ENCODE results near the gene RANGRF. TPM values are rescaled to one million over a fixed set of nuclear protein-coding genes. Genes with fewer than 3 reads are reported as not detected.

RANGRF gene
- polyA plus RNA-seq, 1 experiment = 26.4 TPM

DNA sequence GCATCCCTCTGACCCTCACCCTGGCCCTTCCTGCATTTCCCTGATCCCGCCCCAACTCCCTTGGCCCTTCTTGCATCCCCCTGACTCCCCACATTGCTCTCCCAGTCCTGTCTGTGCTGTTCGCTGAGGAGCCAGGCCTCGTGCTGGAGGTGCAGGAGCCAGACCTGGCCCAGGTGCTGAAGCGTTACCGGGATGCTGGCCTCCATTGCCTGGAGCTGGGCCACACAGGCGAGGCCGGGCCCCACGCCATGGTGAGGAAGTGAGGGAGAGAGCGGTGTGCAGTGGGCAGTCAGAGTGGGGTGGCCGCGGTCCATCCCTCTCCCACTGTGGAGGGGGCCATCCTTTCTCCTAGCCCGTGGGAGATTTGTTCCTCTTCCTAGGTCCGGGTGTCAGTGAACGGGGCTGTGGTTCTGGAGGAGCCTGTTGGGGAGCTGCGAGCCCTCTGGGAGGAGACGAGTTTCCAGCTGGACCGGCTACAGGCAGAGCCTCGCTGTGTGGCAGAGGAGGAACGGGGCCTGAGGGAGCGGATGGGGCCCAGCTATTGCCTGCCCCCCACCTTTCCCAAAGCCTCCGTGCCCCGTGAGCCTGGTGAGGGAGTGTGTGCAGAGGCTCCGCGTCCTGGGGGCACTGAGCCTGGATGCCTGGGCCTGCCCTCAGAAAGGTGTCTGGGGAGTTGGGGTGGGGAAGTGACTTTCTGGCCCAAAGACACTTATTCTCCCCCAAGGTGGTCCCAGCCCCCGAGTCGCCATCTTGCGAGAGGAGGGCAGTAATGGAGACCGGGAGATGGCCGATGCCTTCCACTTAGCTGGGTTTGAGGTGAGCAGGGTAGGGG lies 21.6 kb upstream of the RANGRF start:
- Histone ChIP-seq H3K27ac (ENCODE audit: low read depth, low read length) (no peak overlapping the region), H3K27me3 (ENCODE audit: control insufficient read depth, insufficient read depth, low read length) (no peaks in the 10 kb centered on the region), H3K4me3 (ENCODE audit: low read depth, low read length) (no peak overlapping the region), H3K9me3 (ENCODE audit: control insufficient read depth, insufficient read depth, low read length) (no peaks in the 10 kb centered on the region)
- CTCF ChIA-PET = no interaction called here
- no peak for DNase-seq (ENCODE audit: low read depth, low spot score)
- TF ChIP-seq CTCF (IDR thresholded peaks at IDR 0.05; ENCODE audit: low read depth, low read length) = no peak
- POLR2A ChIA-PET = no interaction called here

DNA sequence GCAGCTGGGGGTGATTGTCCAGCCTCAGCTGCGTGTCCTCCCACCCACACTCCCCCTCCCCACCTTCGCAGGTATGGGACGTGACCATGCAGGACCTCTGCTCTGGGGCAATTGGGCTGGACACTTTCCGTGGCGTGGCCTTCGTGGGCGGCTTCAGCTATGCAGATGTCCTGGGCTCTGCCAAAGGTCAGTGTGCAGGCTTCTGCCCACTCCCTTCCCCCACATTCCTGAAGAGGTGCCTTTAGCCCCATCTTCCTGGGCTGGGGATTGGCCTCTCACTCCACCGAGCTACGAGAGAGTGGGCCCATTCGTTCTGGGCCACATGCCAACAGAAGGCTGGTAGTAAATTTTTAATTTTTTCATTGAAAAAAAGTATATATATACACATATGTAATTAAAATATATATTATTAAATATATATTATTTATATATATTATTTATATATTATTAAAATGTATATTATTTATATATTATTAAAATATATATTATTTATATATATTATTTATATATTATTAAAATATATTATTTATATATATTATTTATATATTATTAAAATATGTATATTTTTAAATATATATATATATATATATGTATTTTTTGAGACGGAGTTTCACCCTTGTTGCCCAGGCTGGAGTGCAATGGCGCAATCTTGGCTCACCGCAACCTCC lies 20.9 kb upstream of the RANGRF start:
- DNase-seq (ENCODE audit: low read depth, low spot score) = no peak
- no peak overlapping the region for H3K4me3 ChIP-seq (ENCODE audit: low read depth, low read length)
- ChIA-PET POLR2A (no interaction called here), CTCF (no interaction called here)
- no peak for TF ChIP-seq CTCF (IDR thresholded peaks at IDR 0.05; ENCODE audit: low read depth, low read length)
- H3K9me3 ChIP-seq (ENCODE audit: control insufficient read depth, insufficient read depth, low read length) = no peaks in the 10 kb centered on the region
- no peak overlapping the region for H3K27ac ChIP-seq (ENCODE audit: low read depth, low read length)
- no peaks in the 10 kb centered on the region for H3K27me3 ChIP-seq (ENCODE audit: control insufficient read depth, insufficient read depth, low read length)

- POLR2A ChIA-PET = no interaction called here
- H3K9me3 ChIP-seq (ENCODE audit: control insufficient read depth, insufficient read depth, low read length) = no peaks in the 10 kb centered on the region
- CTCF ChIA-PET = no interaction called here
- DNase-seq (ENCODE audit: low read depth, low spot score) = no peak
- no peak overlapping the region for H3K27ac ChIP-seq (ENCODE audit: low read depth, low read length)
- no peak for TF ChIP-seq CTCF (IDR thresholded peaks at IDR 0.05; ENCODE audit: low read depth, low read length)
- no peaks in the 10 kb centered on the region for H3K27me3 ChIP-seq (ENCODE audit: control insufficient read depth, insufficient read depth, low read length)
- no peak overlapping the region for H3K4me3 ChIP-seq (ENCODE audit: low read depth, low read length)
These were observed 19.7 kb upstream of the RANGRF start for GRCh38 chr17:8268550-8269298.

DNA sequence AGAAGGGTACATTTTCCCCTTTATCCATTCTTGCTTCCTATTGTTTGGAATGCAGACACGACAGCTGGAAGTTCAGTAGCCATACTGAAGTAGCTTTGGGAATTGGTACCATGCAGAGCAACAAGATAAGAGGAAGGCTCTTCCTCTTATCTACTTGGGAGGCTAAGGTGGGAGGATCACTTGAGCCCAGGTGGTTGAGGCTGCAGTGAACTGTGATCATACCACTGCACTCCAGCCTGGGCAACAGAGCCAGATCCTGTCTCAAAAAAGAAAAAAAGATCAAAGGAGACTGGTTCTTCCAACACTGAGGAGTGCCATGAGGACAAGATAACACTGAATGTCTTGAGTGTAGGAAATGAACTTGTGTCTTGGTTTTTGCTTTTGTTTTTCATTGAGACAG lies 16.0 kb upstream of the RANGRF start:
- DNase-seq (ENCODE audit: low read depth, low spot score) = no peak
- CTCF ChIA-PET = no interaction called here
- Histone ChIP-seq H3K9me3 (ENCODE audit: control insufficient read depth, insufficient read depth, low read length) (no peaks in the 10 kb centered on the region), H3K27ac (ENCODE audit: low read depth, low read length) (no peak overlapping the region), H3K4me3 (ENCODE audit: low read depth, low read length) (no peak overlapping the region), H3K27me3 (ENCODE audit: control insufficient read depth, insufficient read depth, low read length) (no peaks in the 10 kb centered on the region)
- no peak for TF ChIP-seq CTCF (IDR thresholded peaks at IDR 0.05; ENCODE audit: low read depth, low read length)
- POLR2A ChIA-PET = no interaction called here

Measured in AG04450 (cell line).